Cerebellar cortex (tissue), 1 donor: ENCODE data around the gene KAT6B.
A peak's percentile ranks its signal among the peaks of the same experiment; 100 is the strongest.

Source experiments
- DNase-seq: peaks from one replicate; pipeline ENCODE4 v3.0.0-alpha.2; 2015; ENCODE audit warnings: low spot score

KAT6B gene

GRCh38 chr10:74988054-74988775, 161.8 kb downstream of the KAT6B start:
- no peak for DNase-seq

GRCh38 chr10:74988832-74989561, 162.6 kb downstream of the KAT6B start:
- no peak for DNase-seq

- no peak for DNase-seq
Observed at GRCh38 chr10:74991435-74991834, 165.0 kb downstream of the KAT6B start.

- no peak for DNase-seq
Observed at GRCh38 chr10:74992068-74992467, 165.7 kb downstream of the KAT6B start.

GRCh38 chr10:74993649-74994048, 167.2 kb downstream of the KAT6B start:
- no peak for DNase-seq

- DNase-seq: no peak
Observed at GRCh38 chr10:74994854-74995253, 168.5 kb downstream of the KAT6B start.

- DNase-seq: peak; percentile 86
Observed at GRCh38 chr10:74995806-74996205, 169.4 kb downstream of the KAT6B start.

GRCh38 chr10:74997163-74997562, 170.8 kb downstream of the KAT6B start:
- DNase-seq: no peak

GRCh38 chr10:75000748-75001321, 174.4 kb downstream of the KAT6B start:
- DNase-seq: no peak

GRCh38 chr10:75001715-75002350, 175.4 kb downstream of the KAT6B start:
- no peak for DNase-seq

GRCh38 chr10:75002351-75002725, 175.9 kb downstream of the KAT6B start:
- DNase-seq: no peak

GRCh38 chr10:75002967-75003594, 176.7 kb downstream of the KAT6B start:
- DNase-seq: no peak

GRCh38 chr10:75003891-75004290, 177.5 kb downstream of the KAT6B start:
- DNase-seq: no peak

GRCh38 chr10:75007646-75008045, 181.2 kb downstream of the KAT6B start:
- DNase-seq: no peak

- DNase-seq: no peak
Observed at GRCh38 chr10:75008952-75009351, 182.6 kb downstream of the KAT6B start.

- DNase-seq: no peak
Observed at GRCh38 chr10:75009426-75009825, 183.0 kb downstream of the KAT6B start.

- no peak for DNase-seq
Observed at GRCh38 chr10:75010373-75010772, 184.0 kb downstream of the KAT6B start.

GRCh38 chr10:75011221-75011620, 184.8 kb downstream of the KAT6B start:
- no peak for DNase-seq

GRCh38 chr10:75012471-75012870, 186.1 kb downstream of the KAT6B start:
- no peak for DNase-seq

GRCh38 chr10:75013007-75013406, 186.6 kb downstream of the KAT6B start:
- no peak for DNase-seq

- no peak for DNase-seq
Observed at GRCh38 chr10:75013522-75013921, 187.1 kb downstream of the KAT6B start.

GRCh38 chr10:75014516-75015230, 188.3 kb downstream of the KAT6B start:
- DNase-seq: no peak
